Tibial nerve (tissue), 4 donors: ENCODE measurements around the gene PLEKHG5.
"Not testable (repeated sequence)": the region's sequence is repeated elsewhere in the genome, so short reads cannot be mapped to it uniquely, and the experiment has no call there.

Experiments
- CTCF ChIP-seq, 5 experiments: fragments of 200-600 bp in 3 of 5; fragments of 450-650 bp in 2 of 5; sonication (generic) in 3 of 5; IDR thresholded peaks; one replicate each; pipeline ENCODE4 v1.5.1; 2016 to 2019; ENCODE audit warnings: antibody characterized with exemption in 5 of 5, mild to moderate bottlenecking in 3 of 5, moderate library complexity in 2 of 5
- EP300 ChIP-seq, 2 donors: sonication (generic); formaldehyde crosslinking; IDR thresholded peaks; one replicate each; pipeline ENCODE4 v1.6.1; 2017; ENCODE audit warnings: antibody characterized with exemption in 2 of 2, mild to moderate bottlenecking in 1 of 2

- TF ChIP-seq CTCF, EP300 (IDR thresholded peaks at IDR 0.05): not testable (repeated sequence)
Observed at GRCh38 chr1:6436277-6436676, 55.2 kb downstream of the PLEKHG5 start.
